Spinal cord (tissue), 10 donors: ENCODE results near the gene PLB1. TPM values are rescaled to one million over a fixed set of nuclear protein-coding genes. Genes with fewer than 3 reads are reported as not detected.
A peak's percentile ranks its signal among the peaks of the same experiment; 100 is the strongest.

Experiments used
- DNase-seq, 6 donors: peaks; one replicate each; pipeline versions ENCODE4 v3.0.0 to v3.0.0-alpha.2; 2013 to 2015; ENCODE audit warnings: low spot score in 6 of 6, low read depth in 4 of 6
- H3K27ac ChIP-seq: one replicate; pipeline ENCODE4 v1.5.1; 2013; ENCODE audit warnings: low read depth, low read length, control low read depth
- H3K27me3 ChIP-seq: one replicate; pipeline ENCODE4 v1.6.1; 2013; ENCODE audit warnings: low read length; ENCODE audit not compliant: control insufficient read depth, insufficient read depth
- H3K36me3 ChIP-seq: one replicate; pipeline ENCODE4 v1.6.1; 2013; ENCODE audit warnings: low read length; ENCODE audit not compliant: control insufficient read depth, insufficient read depth
- H3K4me1 ChIP-seq: one replicate; pipeline ENCODE4 v1.6.1; 2013; ENCODE audit warnings: low read length; ENCODE audit not compliant: control insufficient read depth, insufficient read depth
- H3K4me3 ChIP-seq: one replicate; pipeline ENCODE4 v1.5.1; 2013; ENCODE audit warnings: low read depth, low read length, control low read depth
- H3K9me3 ChIP-seq: one replicate; pipeline ENCODE4 v1.6.1; 2013; ENCODE audit warnings: low read length; ENCODE audit not compliant: control insufficient read depth, insufficient read depth
- WGBS: methylation state at CpG from one replicate; pipeline ENCODE4 v1.1.5; 2013; ENCODE audit warnings: missing lambda C conversion rate; ENCODE audit not compliant: insufficient coverage; 5-methylcytosine and 5-hydroxymethylcytosine counted together
- polyA plus RNA-seq, 2 donors: library from polyadenylated mRNA; unstranded; fragments of 120-200 nt; gene quantifications; one replicate each; pipeline ENCODE4 v1.2.1, GENCODE V29; 2013; ENCODE audit not compliant: insufficient read length in 2 of 2
- total RNA-seq, 2 donors: library from RNA; depleted of rRNA in 1 of 2; stranded (reverse); fragments of 120-200 nt in 1 of 2; fragments of >200 nt in 1 of 2; gene quantifications; one replicate each; pipeline versions ENCODE4 v1.2.3 to v1.2.4, GENCODE V29; 2013 to 2014
- donor health status: healthy.

The PLB1 gene
- total and polyA plus RNA-seq, 4 donors = 5.5 to 11.2 (median 10.6) TPM

GRCh38 chr2:28590496-28591301 lies 94.8 kb downstream of the PLB1 start:
- H3K9me3 ChIP-seq = no peaks in the 10 kb centered on the region
- 53% methylated on average over 12 of the region's 13 CpGs for WGBS
- H3K27me3 ChIP-seq = no peaks in the 10 kb centered on the region
- H3K4me1 ChIP-seq = peaks cover 7% of the 10 kb centered on the region
- H3K27ac ChIP-seq = no peak overlapping the region
- no peak for DNase-seq
- no peak overlapping the region for H3K4me3 ChIP-seq
- H3K36me3 ChIP-seq = peaks cover 6% of the 10 kb centered on the region

GRCh38 chr2:28591711-28592335 lies 96.0 kb downstream of the PLB1 start:
- no peak overlapping the region for H3K27ac ChIP-seq
- H3K36me3 ChIP-seq = peaks cover 6% of the 10 kb centered on the region
- no peaks in the 10 kb centered on the region for H3K9me3 ChIP-seq
- no peak for DNase-seq
- peaks cover 7% of the 10 kb centered on the region for H3K4me1 ChIP-seq
- H3K4me3 ChIP-seq = no peak overlapping the region
- H3K27me3 ChIP-seq = no peaks in the 10 kb centered on the region
- WGBS = 96% methylated on average over 9 of the region's 9 CpGs

GRCh38 chr2:28592481-28592880 lies 96.6 kb downstream of the PLB1 start:
- Histone ChIP-seq H3K27ac (no peak overlapping the region), H3K27me3 (no peaks in the 10 kb centered on the region), H3K4me3 (no peak overlapping the region), H3K4me1 (peaks cover 7% of the 10 kb centered on the region), H3K9me3 (no peaks in the 10 kb centered on the region), H3K36me3 (peaks cover 6% of the 10 kb centered on the region)
- WGBS = 100% methylated on average over 1 of the region's 3 CpGs
- DNase-seq = no peak

- no peaks in the 10 kb centered on the region for H3K27me3 ChIP-seq
- no peak overlapping the region for H3K27ac ChIP-seq
- no peak overlapping the region for H3K4me3 ChIP-seq
- H3K36me3 ChIP-seq = peaks cover 6% of the 10 kb centered on the region
- H3K4me1 ChIP-seq = peaks cover 7% of the 10 kb centered on the region
- DNase-seq = no peak
- WGBS = 30% methylated on average over 1 of the region's 11 CpGs
- no peaks in the 10 kb centered on the region for H3K9me3 ChIP-seq
These were observed 97.4 kb downstream of the PLB1 start for GRCh38 chr2:28593160-28593755.

- no peaks in the 10 kb centered on the region for H3K9me3 ChIP-seq
- no peak overlapping the region for H3K4me3 ChIP-seq
- H3K27me3 ChIP-seq = no peaks in the 10 kb centered on the region
- peaks cover 6% of the 10 kb centered on the region for H3K36me3 ChIP-seq
- no peak overlapping the region for H3K27ac ChIP-seq
- DNase-seq = no peak
- no CpG with 5 or more reads among the region's 9 CpGs for WGBS
- peaks cover 7% of the 10 kb centered on the region for H3K4me1 ChIP-seq
These were observed 98.1 kb downstream of the PLB1 start for GRCh38 chr2:28594000-28594331.

- H3K4me1 ChIP-seq = peaks cover 7% of the 10 kb centered on the region
- no peaks in the 10 kb centered on the region for H3K27me3 ChIP-seq
- H3K36me3 ChIP-seq = peaks cover 6% of the 10 kb centered on the region
- H3K27ac ChIP-seq = no peak overlapping the region
- 50% methylated on average over 17 of the region's 20 CpGs for WGBS
- no peak overlapping the region for H3K4me3 ChIP-seq
- DNase-seq = peak in 5 of 6 donors; percentile 61 to 93 (median 70)
- no peaks in the 10 kb centered on the region for H3K9me3 ChIP-seq
These were observed 98.7 kb downstream of the PLB1 start for GRCh38 chr2:28594332-28595108.

- WGBS = 67% methylated on average over 1 of the region's 4 CpGs
- Histone ChIP-seq H3K9me3 (no peaks in the 10 kb centered on the region), H3K36me3 (peaks cover 6% of the 10 kb centered on the region), H3K4me3 (no peak overlapping the region), H3K4me1 (peaks cover 7% of the 10 kb centered on the region), H3K27me3 (no peaks in the 10 kb centered on the region), H3K27ac (no peak overlapping the region)
- peak in 1 of 6 donors; percentile 36 for DNase-seq
These were observed 99.5 kb downstream of the PLB1 start for GRCh38 chr2:28595323-28595722.

GRCh38 chr2:28598484-28598883 lies 102.6 kb downstream of the PLB1 start:
- H3K27me3 ChIP-seq = no peaks in the 10 kb centered on the region
- DNase-seq = no peak
- no peak overlapping the region for H3K27ac ChIP-seq
- 84% methylated on average over 5 of the region's 7 CpGs for WGBS
- H3K4me3 ChIP-seq = no peak overlapping the region
- H3K9me3 ChIP-seq = no peaks in the 10 kb centered on the region
- peaks cover 7% of the 10 kb centered on the region for H3K4me1 ChIP-seq
- H3K36me3 ChIP-seq = no peaks in the 10 kb centered on the region

- H3K4me1 ChIP-seq = no peaks in the 10 kb centered on the region
- WGBS = 100% methylated on average over 3 of the region's 5 CpGs
- no peaks in the 10 kb centered on the region for H3K9me3 ChIP-seq
- H3K27ac ChIP-seq = no peak overlapping the region
- H3K27me3 ChIP-seq = no peaks in the 10 kb centered on the region
- no peak for DNase-seq
- H3K4me3 ChIP-seq = no peak overlapping the region
- H3K36me3 ChIP-seq = no peaks in the 10 kb centered on the region
These were observed 104.3 kb downstream of the PLB1 start for GRCh38 chr2:28600181-28600580.
